GM12874 (cell line): ENCODE measurements around the gene PTK6.

ENCODE experiments used
- CTCF ChIP-seq: IDR thresholded peaks from 2 replicates; pipeline ENCODE4 v1.5.1; 2011; ENCODE audit warnings: low read depth, mild to moderate bottlenecking, control low read depth, low read length, moderate library complexity; ENCODE audit not compliant: insufficient read depth

PTK6 gene

GRCh38 chr20:63536997-63537524 is at the start of gene PTK6:
Gene PTK6, minus strand, starts transcription at chr20:63537376. Its CDS starts 62 bp downstream, at chr20:63537314.
- no peak for TF ChIP-seq CTCF

- no peak for TF ChIP-seq CTCF
Measured at GRCh38 chr20:63586797-63587196, 49.6 kb upstream of the PTK6 start.

- no peak for TF ChIP-seq CTCF
Measured at GRCh38 chr20:63585616-63586565, 48.7 kb upstream of the PTK6 start.

- no peak for TF ChIP-seq CTCF
Measured at GRCh38 chr20:63582382-63583063, 45.3 kb upstream of the PTK6 start.

- TF ChIP-seq CTCF, result peak; percentile 62
Measured at GRCh38 chr20:63580796-63581461, 43.8 kb upstream of the PTK6 start.

GRCh38 chr20:63579017-63579694 is 42.0 kb upstream of the PTK6 start:
- no peak for TF ChIP-seq CTCF
